Gastrocnemius medialis (tissue), 4 donors: ENCODE measurements around the gene VLDLR.

Experiments used
- CTCF ChIP-seq, 5 experiments: fragments of 450-650 bp in 3 of 5; fragments of 200-600 bp in 2 of 5; sonication (generic) in 2 of 5; IDR thresholded peaks in 4 of 5; conservative IDR thresholded peaks in 1 of 5; 1 replicate in 4 of 5; 2 replicates in 1 of 5; pipeline ENCODE4 v1.5.1; 2016 to 2019; ENCODE audit warnings: antibody characterized with exemption in 5 of 5, mild to moderate bottlenecking in 3 of 5, moderate library complexity in 3 of 5
- POLR2A ChIP-seq, 2 donors: fragments of 450-650 bp; IDR thresholded peaks; one replicate each; pipeline ENCODE4 v1.6.1; 2017; ENCODE audit warnings: antibody characterized with exemption in 2 of 2, mild to moderate bottlenecking in 2 of 2, moderate library complexity in 2 of 2

- TF ChIP-seq POLR2A (IDR thresholded peaks at IDR 0.05), result no peak
- TF ChIP-seq CTCF (IDR thresholded peaks at IDR 0.05 in 4 of 5, conservative IDR thresholded peaks at IDR 0.05 in 1 of 5), result no peak
Observed at GRCh38 chr9:2666569-2666968, 45.0 kb downstream of the VLDLR start.
